ENCODE measurements around the gene PIEZO1.
"Not testable (repeated sequence)": the region's sequence is repeated elsewhere in the genome, so short reads cannot be mapped to it uniquely, and the experiment has no call there.

Gene PIEZO1

DNA sequence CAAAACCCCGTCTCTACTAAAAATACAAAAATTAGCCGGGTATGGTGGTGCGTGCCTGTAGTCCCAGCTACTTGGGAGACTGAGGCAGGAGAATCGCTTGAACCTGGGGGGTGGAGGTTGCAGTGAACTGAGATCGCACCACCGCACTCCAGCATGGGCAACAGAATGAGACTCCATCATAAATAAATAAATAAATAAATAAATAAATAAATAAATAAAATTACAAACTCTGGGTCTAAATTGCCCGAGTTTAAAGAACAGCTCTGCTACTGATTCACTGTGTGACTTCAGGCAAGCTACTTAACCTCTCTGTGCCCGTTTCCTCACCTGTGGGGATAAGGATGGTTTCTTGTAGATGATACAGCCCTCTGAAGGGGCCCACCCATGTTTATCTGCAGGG is 115.5 kb downstream of the PIEZO1 start:
- not testable (repeated sequence) for DNase-seq (ENCODE audit: low spot score)

DNA sequence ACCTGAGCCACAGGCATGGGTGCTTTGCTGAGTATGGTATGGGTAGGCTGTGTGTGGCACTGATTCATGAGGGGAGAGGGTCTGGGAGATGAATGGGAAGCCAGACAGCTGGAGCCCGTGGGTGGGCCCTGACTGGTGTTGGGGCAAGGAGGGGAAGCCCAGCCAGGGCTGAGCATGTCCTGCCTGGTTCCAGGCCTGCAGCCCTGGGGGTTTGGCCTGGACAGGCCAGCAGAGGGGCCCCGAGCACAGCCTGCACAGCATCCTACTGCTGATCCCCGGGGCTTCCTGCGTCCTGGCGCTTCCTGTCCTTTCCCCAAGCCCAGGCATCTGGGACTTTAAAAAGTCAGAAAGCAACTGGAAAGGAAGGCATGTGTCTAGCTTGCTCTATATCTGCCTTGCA is 117.6 kb downstream of the PIEZO1 start:
- no peak for DNase-seq (ENCODE audit: low spot score)

DNA sequence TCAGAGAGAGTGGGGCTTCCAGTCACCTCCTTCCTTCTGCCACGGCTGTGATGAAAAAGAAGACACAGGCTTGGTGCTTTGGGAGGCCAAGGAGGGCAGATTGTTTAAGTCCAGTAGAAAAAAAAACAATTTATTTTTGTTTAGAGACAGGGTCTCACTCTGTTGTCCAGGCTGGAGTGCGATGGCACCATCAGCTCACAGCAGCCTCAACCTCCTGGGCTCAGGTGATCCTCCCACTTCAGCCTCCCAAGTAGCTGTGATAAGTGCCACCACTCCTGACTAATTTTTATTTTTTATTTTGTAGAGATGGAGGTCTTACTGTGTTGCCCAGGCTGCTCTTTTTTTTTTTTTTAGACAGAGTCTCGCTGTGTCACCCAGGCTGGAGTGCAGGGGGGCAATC is 119.5 kb downstream of the PIEZO1 start:
- DNase-seq (ENCODE audit: low spot score): no peak
